Measurements from ENCODE around the gene TCF3.

- TF ChIP-seq EZH2 (IDR thresholded peaks at IDR 0.05; ENCODE audit: insufficient read depth, poor library complexity, severe bottlenecking) (no peak), EZH2phosphoT487 (IDR thresholded peaks at IDR 0.05; ENCODE audit: insufficient read depth, low read depth) (no peak)
Observed at GRCh38 chr19:1574354-1575136, 77.9 kb downstream of the TCF3 start.
